ENCODE measurements around the gene UNC5B. TPM values are rescaled to one million over a fixed set of nuclear protein-coding genes. Genes with fewer than 3 reads are reported as not detected.

UNC5B gene
- total RNA-seq, 1 experiment from 2014 or later: 49.6 TPM

DNA sequence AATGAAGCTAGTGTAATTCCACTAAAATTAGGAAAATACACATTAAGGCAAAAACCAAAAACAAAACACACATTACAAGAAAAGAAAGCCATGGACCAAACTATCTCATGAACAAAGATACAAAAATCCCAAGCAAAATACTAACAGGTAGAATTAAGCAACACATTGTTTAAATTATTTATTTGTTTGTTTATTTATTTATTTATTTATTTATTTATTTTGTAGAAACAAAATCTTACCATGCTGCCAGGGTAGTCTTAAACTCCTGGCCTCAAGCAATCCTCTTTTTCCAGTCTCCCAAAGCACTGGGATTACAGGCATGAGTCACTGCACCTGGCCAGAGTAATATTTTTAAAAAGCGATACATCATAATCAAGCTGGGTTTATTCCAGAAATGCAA lies 99.8 kb downstream of the UNC5B start (continued):
- TF ChIP-seq, protein P1, sequence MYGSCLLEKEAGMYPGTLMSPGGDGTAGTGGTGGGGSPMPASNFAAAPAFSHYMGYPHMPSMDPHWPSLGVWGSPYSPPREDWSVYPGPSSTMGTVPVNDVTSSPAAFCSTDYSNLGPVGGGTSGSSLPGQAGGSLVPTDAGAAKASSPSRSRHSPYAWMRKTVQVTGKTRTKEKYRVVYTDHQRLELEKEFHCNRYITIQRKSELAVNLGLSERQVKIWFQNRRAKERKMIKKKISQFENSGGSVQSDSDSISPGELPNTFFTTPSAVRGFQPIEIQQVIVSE (CRISPR knock-in tag; IDR thresholded peaks at IDR 0.05; ENCODE audit: borderline replicate concordance): no peak
- no peak for TF ChIP-seq FOXJ3 (CRISPR knock-in tag; IDR thresholded peaks at IDR 0.05; ENCODE audit: borderline replicate concordance)
- no peak for TF ChIP-seq GTF2I (CRISPR knock-in tag; conservative IDR thresholded peaks at IDR 0.05)
- no peak for TF ChIP-seq CBFB (CRISPR knock-in tag; IDR thresholded peaks at IDR 0.05; ENCODE audit: low read depth)
- TF ChIP-seq NR3C1 (CRISPR knock-in tag; conservative IDR thresholded peaks at IDR 0.05; ENCODE audit: low read depth): no peak
- TF ChIP-seq TEAD1 (CRISPR knock-in tag; IDR thresholded peaks at IDR 0.05): no peak
- TF ChIP-seq, protein P2, sequence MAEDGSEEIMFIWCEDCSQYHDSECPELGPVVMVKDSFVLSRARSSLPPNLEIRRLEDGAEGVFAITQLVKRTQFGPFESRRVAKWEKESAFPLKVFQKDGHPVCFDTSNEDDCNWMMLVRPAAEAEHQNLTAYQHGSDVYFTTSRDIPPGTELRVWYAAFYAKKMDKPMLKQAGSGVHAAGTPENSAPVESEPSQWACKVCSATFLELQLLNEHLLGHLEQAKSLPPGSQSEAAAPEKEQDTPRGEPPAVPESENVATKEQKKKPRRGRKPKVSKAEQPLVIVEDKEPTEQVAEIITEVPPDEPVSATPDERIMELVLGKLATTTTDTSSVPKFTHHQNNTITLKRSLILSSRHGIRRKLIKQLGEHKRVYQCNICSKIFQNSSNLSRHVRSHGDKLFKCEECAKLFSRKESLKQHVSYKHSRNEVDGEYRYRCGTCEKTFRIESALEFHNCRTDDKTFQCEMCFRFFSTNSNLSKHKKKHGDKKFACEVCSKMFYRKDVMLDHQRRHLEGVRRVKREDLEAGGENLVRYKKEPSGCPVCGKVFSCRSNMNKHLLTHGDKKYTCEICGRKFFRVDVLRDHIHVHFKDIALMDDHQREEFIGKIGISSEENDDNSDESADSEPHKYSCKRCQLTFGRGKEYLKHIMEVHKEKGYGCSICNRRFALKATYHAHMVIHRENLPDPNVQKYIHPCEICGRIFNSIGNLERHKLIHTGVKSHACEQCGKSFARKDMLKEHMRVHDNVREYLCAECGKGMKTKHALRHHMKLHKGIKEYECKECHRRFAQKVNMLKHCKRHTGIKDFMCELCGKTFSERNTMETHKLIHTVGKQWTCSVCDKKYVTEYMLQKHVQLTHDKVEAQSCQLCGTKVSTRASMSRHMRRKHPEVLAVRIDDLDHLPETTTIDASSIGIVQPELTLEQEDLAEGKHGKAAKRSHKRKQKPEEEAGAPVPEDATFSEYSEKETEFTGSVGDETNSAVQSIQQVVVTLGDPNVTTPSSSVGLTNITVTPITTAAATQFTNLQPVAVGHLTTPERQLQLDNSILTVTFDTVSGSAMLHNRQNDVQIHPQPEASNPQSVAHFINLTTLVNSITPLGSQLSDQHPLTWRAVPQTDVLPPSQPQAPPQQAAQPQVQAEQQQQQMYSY (CRISPR knock-in tag; IDR thresholded peaks at IDR 0.05): no peak
- TF ChIP-seq, protein P3, sequence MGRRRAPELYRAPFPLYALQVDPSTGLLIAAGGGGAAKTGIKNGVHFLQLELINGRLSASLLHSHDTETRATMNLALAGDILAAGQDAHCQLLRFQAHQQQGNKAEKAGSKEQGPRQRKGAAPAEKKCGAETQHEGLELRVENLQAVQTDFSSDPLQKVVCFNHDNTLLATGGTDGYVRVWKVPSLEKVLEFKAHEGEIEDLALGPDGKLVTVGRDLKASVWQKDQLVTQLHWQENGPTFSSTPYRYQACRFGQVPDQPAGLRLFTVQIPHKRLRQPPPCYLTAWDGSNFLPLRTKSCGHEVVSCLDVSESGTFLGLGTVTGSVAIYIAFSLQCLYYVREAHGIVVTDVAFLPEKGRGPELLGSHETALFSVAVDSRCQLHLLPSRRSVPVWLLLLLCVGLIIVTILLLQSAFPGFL (CRISPR knock-in tag; IDR thresholded peaks at IDR 0.05; ENCODE audit: borderline replicate concordance): no peak

DNA sequence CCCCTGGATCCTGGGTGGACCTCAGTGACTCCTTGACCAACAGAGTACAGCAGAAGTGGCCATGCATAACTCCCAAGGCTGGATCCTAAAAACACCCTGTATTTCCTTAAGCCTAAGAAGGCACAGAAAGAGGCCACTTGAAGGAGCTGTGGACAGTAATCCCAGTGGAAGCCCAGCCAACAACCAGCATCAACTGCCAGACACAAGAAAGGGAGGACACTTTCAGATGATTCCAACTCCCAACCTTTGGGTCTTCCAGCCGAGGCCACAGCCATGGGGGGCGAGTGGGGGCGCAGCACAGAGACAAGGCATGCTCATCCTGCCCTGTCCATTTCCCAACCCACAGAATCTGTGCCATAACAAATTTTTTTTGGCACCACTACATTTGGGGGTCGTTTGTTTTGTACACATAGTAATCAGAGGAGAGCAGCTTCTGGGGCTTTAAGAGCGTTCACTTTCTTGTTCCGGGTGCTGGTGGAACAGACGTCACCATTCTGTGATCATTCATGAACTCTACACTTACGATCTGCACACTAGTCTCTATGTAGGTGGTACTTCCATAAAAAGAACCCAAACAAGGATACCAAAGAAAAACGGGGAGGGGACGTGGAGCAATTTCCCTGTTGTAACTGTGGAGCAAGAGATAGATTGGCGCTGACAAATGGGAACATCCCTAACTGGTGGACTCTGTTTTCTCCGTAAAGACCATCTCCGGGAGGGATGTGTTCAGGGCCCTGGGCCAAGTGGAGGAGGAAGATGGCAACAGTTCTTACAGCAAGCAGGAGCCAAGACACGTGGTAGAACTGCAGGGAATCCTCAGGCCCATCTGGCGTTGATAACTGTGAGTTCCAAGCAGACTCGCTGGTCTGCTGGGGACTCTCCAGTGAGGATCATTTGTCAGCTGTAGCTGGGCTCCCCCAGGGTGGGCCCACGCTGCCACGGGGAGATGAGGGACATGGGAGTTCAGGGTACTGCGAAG lies 100.7 kb downstream of the UNC5B start:
- Mint-ChIP-seq H3K9me3 (no peaks in the 10 kb centered on the region), H3K4me3 (no peak overlapping the region), H3K36me3 (no peaks in the 10 kb centered on the region), H3K4me1 (peaks cover 13% of the 10 kb centered on the region), H3K27me3 (ENCODE audit: low read depth) (peaks cover 13% of the 10 kb centered on the region), H3K27ac (no peak overlapping the region)
- ChIA-PET POLR2A (no interaction called here), CTCF (interaction anchor here (0.6 to 7.5 kb wide), 18 partner anchors 25 to 583 kb away, joined by 3 to 120 read pairs (median 4); partner anchors contain the start of gene CDH23)
- ATAC-seq (no peak), DNase-seq (ENCODE audit: low spot score) (no peak)
- TF ChIP-seq, protein P4, sequence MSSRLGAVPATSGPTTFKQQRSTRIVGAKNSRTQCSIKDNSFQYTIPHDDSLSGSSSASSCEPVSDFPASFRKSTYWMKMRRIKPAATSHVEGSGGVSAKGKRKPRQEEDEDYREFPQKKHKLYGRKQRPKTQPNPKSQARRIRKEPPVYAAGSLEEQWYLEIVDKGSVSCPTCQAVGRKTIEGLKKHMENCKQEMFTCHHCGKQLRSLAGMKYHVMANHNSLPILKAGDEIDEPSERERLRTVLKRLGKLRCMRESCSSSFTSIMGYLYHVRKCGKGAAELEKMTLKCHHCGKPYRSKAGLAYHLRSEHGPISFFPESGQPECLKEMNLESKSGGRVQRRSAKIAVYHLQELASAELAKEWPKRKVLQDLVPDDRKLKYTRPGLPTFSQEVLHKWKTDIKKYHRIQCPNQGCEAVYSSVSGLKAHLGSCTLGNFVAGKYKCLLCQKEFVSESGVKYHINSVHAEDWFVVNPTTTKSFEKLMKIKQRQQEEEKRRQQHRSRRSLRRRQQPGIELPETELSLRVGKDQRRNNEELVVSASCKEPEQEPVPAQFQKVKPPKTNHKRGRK (CRISPR knock-in tag; IDR thresholded peaks at IDR 0.05; ENCODE audit: borderline replicate concordance): no peak
- TF ChIP-seq CREM (CRISPR knock-in tag; IDR thresholded peaks at IDR 0.05) (no peak), SOX15 (CRISPR knock-in tag; IDR thresholded peaks at IDR 0.05) (no peak), ELF4 (CRISPR knock-in tag; IDR thresholded peaks at IDR 0.05; ENCODE audit: low read depth) (no peak), PRRX2 (CRISPR knock-in tag; IDR thresholded peaks at IDR 0.05) (no peak), NR2C2 (CRISPR knock-in tag; IDR thresholded peaks at IDR 0.05) (no peak), JAZF1 (CRISPR knock-in tag; IDR thresholded peaks at IDR 0.05) (no peak), NFE2L1 (CRISPR knock-in tag; IDR thresholded peaks at IDR 0.05) (no peak)
- TF ChIP-seq, protein P1 (CRISPR knock-in tag; IDR thresholded peaks at IDR 0.05; ENCODE audit: borderline replicate concordance): no peak
- TF ChIP-seq, protein P5, sequence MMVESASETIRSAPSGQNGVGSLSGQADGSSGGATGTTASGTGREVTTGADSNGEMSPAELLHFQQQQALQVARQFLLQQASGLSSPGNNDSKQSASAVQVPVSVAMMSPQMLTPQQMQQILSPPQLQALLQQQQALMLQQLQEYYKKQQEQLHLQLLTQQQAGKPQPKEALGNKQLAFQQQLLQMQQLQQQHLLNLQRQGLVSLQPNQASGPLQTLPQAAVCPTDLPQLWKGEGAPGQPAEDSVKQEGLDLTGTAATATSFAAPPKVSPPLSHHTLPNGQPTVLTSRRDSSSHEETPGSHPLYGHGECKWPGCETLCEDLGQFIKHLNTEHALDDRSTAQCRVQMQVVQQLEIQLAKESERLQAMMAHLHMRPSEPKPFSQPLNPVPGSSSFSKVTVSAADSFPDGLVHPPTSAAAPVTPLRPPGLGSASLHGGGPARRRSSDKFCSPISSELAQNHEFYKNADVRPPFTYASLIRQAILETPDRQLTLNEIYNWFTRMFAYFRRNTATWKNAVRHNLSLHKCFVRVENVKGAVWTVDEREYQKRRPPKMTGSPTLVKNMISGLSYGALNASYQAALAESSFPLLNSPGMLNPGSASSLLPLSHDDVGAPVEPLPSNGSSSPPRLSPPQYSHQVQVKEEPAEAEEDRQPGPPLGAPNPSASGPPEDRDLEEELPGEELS (CRISPR knock-in tag; IDR thresholded peaks at IDR 0.05): no peak
- TF ChIP-seq, protein P6, sequence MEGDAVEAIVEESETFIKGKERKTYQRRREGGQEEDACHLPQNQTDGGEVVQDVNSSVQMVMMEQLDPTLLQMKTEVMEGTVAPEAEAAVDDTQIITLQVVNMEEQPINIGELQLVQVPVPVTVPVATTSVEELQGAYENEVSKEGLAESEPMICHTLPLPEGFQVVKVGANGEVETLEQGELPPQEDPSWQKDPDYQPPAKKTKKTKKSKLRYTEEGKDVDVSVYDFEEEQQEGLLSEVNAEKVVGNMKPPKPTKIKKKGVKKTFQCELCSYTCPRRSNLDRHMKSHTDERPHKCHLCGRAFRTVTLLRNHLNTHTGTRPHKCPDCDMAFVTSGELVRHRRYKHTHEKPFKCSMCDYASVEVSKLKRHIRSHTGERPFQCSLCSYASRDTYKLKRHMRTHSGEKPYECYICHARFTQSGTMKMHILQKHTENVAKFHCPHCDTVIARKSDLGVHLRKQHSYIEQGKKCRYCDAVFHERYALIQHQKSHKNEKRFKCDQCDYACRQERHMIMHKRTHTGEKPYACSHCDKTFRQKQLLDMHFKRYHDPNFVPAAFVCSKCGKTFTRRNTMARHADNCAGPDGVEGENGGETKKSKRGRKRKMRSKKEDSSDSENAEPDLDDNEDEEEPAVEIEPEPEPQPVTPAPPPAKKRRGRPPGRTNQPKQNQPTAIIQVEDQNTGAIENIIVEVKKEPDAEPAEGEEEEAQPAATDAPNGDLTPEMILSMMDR (IDR thresholded peaks at IDR 0.05): no peak

All from WTC11 (cell line).